ENCODE results near the gene SURF1. TPM values are rescaled to one million over a fixed set of nuclear protein-coding genes. Genes with fewer than 3 reads are reported as not detected.

Gene SURF1
- total and polyA plus RNA-seq, 3 donors from 2014 or later = 51.4 to 71.0 (median 58.9) TPM

GRCh38 chr9:133307301-133307700 lies 49.0 kb downstream of the SURF1 start:
- no peak overlapping the region for H3K27ac ChIP-seq
- DNase-seq = no peak
- no peaks in the 10 kb centered on the region for H3K36me3 ChIP-seq (ENCODE audit: low read depth, missing control alignments)
- no peaks in the 10 kb centered on the region for H3K27me3 ChIP-seq
- intact Hi-C loops (cut with DNase I; ENCODE audit: low total_unique reads) = no loop called here
- TF ChIP-seq POLR2A (IDR thresholded peaks at IDR 0.05) (no peak), CTCF (IDR thresholded peaks at IDR 0.05) (no peak)
- H3K9me3 ChIP-seq = no peaks in the 10 kb centered on the region
- H3K4me1 ChIP-seq = no peaks in the 10 kb centered on the region
- no peak overlapping the region for H3K4me3 ChIP-seq
- WGBS, 2 donors = 77 to 82% methylated on average over 16 of the region's 16 CpGs

GRCh38 chr9:133306242-133307204 lies 49.8 kb downstream of the SURF1 start:
- TF ChIP-seq POLR2A (IDR thresholded peaks at IDR 0.05) (no peak), CTCF (IDR thresholded peaks at IDR 0.05) (no peak)
- no peak for DNase-seq
- intact Hi-C loops (cut with DNase I; ENCODE audit: low total_unique reads) = no loop called here
- Histone ChIP-seq H3K9me3 (no peaks in the 10 kb centered on the region), H3K27me3 (no peaks in the 10 kb centered on the region), H3K27ac (no peak overlapping the region), H3K4me3 (no peak overlapping the region), H3K36me3 (ENCODE audit: low read depth, missing control alignments) (no peaks in the 10 kb centered on the region), H3K4me1 (no peaks in the 10 kb centered on the region)
- WGBS, 2 donors = 69 to 84% methylated on average over 22 to 31 of the region's 31 CpGs

- Histone ChIP-seq H3K27me3 (no peaks in the 10 kb centered on the region), H3K9me3 (no peaks in the 10 kb centered on the region), H3K36me3 (ENCODE audit: low read depth, missing control alignments) (no peaks in the 10 kb centered on the region), H3K27ac (no peak overlapping the region), H3K4me1 (no peaks in the 10 kb centered on the region), H3K4me3 (no peak overlapping the region)
- no peak for TF ChIP-seq CTCF (IDR thresholded peaks at IDR 0.05)
- TF ChIP-seq POLR2A (IDR thresholded peaks at IDR 0.05) = no peak
- intact Hi-C loops (cut with DNase I; ENCODE audit: low total_unique reads) = no loop called here
- DNase-seq = no peak
- WGBS, 2 donors = 82 to 89% methylated on average over 19 to 23 of the region's 23 CpGs
These were observed 50.6 kb downstream of the SURF1 start for GRCh38 chr9:133305731-133306130.

GRCh38 chr9:133304477-133305377 lies 51.6 kb downstream of the SURF1 start:
- no peak for DNase-seq
- H3K9me3 ChIP-seq = no peaks in the 10 kb centered on the region
- TF ChIP-seq POLR2A (IDR thresholded peaks at IDR 0.05) (no peak), CTCF (IDR thresholded peaks at IDR 0.05) (no peak)
- H3K4me1 ChIP-seq = no peaks in the 10 kb centered on the region
- no peaks in the 10 kb centered on the region for H3K36me3 ChIP-seq (ENCODE audit: low read depth, missing control alignments)
- H3K27ac ChIP-seq = no peak overlapping the region
- no peaks in the 10 kb centered on the region for H3K27me3 ChIP-seq
- H3K4me3 ChIP-seq = no peak overlapping the region
- WGBS, 2 donors = 88 to 92% methylated on average over 24 to 38 of the region's 38 CpGs
- intact Hi-C loops (cut with DNase I; ENCODE audit: low total_unique reads) = no loop called here
